ENCODE measurements around the gene TENM4. TPM values are rescaled to one million over a fixed set of nuclear protein-coding genes. Genes with fewer than 3 reads are reported as not detected.

The TENM4 gene
- total RNA-seq, 2 experiments from 2014 or later, result not detected

GRCh38 chr11:78714539-78714938 lies 726.3 kb downstream of the TENM4 start:
- no peaks in the 10 kb centered on the region for H3K4me1 Mint-ChIP-seq (ENCODE audit: low read depth)
- intact Hi-C loops (cut with micrococcal nuclease), result no loop called here
- TF ChIP-seq CTCF (IDR thresholded peaks at IDR 0.05), result no peak

DNA sequence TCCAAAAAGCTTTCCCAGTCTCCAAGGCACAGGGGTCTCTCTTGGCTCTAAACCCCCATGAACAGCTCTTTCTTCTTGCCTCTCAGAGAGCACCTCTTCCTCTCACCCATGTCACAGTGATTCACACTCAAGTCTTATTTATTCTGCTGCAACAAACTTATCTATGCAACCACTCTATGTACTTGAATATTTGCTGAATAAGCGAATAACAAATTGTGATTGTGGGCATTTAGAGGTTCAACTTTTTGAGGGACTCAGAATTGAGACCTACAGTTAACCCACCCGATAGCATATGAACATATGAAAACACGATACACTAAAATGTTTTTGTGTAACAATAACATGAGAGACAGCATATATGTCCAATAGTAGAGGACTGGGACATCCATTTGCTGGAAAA lies 729.1 kb downstream of the TENM4 start:
- CTCF ChIA-PET, result no interaction called here
- DNase-seq (no peak), ATAC-seq (no peak)
- Mint-ChIP-seq H3K27ac (no peak overlapping the region), H3K4me1 (ENCODE audit: low read depth) (no peaks in the 10 kb centered on the region), H3K4me3 (no peak overlapping the region), H3K36me3 (ENCODE audit: low read depth) (no peaks in the 10 kb centered on the region), H3K9me3 (no peaks in the 10 kb centered on the region), H3K27me3 (peaks cover 3% of the 10 kb centered on the region)
- intact Hi-C loops (cut with micrococcal nuclease), result no loop called here
- POLR2A ChIA-PET, result interaction anchor here (1.3 kb wide), 1 partner anchor 17 kb away, joined by 3 read pairs; no protein-coding TSS in a partner anchor
- TF ChIP-seq CTCF (IDR thresholded peaks at IDR 0.05), result no peak

More at GRCh38 chr11:78714539-78714938, 726.3 kb downstream of the TENM4 start:
- no peak overlapping the region for H3K4me3 Mint-ChIP-seq
- no peak overlapping the region for H3K27ac Mint-ChIP-seq
- no peaks in the 10 kb centered on the region for H3K36me3 Mint-ChIP-seq (ENCODE audit: low read depth)
- H3K9me3 Mint-ChIP-seq, result no peaks in the 10 kb centered on the region
- DNase-seq, result no peak
- POLR2A ChIA-PET, result no interaction called here
- ATAC-seq, result no peak
- H3K27me3 Mint-ChIP-seq, result peaks cover 5% of the 10 kb centered on the region
- CTCF ChIA-PET, result interaction anchor here (1.1 to 7.0 kb wide), 8 partner anchors 9 to 356 kb away, joined by 3 to 160 read pairs (median 8); no protein-coding TSS in a partner anchor

DNA sequence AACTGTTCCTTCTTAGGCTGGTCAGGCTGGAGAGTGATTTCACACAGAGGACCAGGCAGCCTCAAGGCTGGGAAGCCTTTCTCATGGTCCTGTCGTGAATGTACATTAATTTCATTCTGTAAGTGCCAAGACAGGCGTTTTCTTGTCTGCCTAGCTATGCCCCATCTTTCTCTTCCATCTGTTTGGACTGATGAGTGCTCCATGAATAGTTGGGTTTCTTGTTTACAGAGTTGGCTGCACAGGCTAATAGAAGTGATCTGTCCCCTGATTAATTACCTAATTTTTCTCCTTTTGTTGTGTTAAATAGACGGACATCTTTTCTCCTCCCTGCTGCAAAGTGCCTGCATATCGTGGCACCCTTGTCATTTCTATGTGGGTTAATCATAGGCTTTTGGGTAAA lies 730.4 kb downstream of the TENM4 start:
- DNase-seq (no peak), ATAC-seq (no peak)
- Mint-ChIP-seq H3K4me3 (no peak overlapping the region), H3K9me3 (no peaks in the 10 kb centered on the region), H3K4me1 (ENCODE audit: low read depth) (no peaks in the 10 kb centered on the region), H3K36me3 (ENCODE audit: low read depth) (no peaks in the 10 kb centered on the region), H3K27me3 (peaks cover 3% of the 10 kb centered on the region), H3K27ac (no peak overlapping the region)
- TF ChIP-seq CTCF (IDR thresholded peaks at IDR 0.05), result no peak
- POLR2A ChIA-PET, result interaction anchor here (1.3 kb wide), 1 partner anchor 16 kb away, joined by 3 read pairs; no protein-coding TSS in a partner anchor
- intact Hi-C loops (cut with micrococcal nuclease), result no loop called here
- CTCF ChIA-PET, result no interaction called here

DNA sequence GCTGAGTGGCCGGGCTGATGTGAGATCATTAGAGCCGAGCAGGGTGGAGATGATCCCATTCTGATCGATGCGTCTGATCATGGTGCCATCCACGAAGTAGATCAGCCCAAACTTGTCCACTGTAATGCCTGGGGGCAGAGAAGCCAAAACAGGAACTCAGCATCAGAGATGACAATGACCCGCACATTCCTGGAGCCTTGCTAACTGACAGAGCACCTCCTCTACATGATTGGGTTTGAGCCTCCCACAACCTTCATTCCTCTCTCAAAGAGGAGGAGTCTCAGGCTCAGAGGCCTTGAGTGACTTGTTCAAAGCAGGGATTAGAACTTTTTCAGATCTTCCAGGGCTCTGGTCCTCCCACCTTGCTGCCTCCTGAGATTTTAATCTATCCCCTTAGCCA lies 732.4 kb downstream of the TENM4 start:
- Mint-ChIP-seq H3K27me3 (peaks cover 1% of the 10 kb centered on the region), H3K36me3 (ENCODE audit: low read depth) (no peaks in the 10 kb centered on the region), H3K4me1 (ENCODE audit: low read depth) (no peaks in the 10 kb centered on the region), H3K9me3 (no peaks in the 10 kb centered on the region), H3K4me3 (no peak overlapping the region), H3K27ac (no peak overlapping the region)
- POLR2A ChIA-PET, result no interaction called here
- CTCF ChIA-PET, result no interaction called here
- ATAC-seq (no peak), DNase-seq (no peak)
- intact Hi-C loops (cut with micrococcal nuclease), result no loop called here
- TF ChIP-seq CTCF (IDR thresholded peaks at IDR 0.05), result no peak

- Mint-ChIP-seq H3K36me3 (ENCODE audit: low read depth) (no peaks in the 10 kb centered on the region), H3K27me3 (peaks cover 5% of the 10 kb centered on the region), H3K4me3 (no peak overlapping the region), H3K27ac (no peak overlapping the region), H3K9me3 (no peaks in the 10 kb centered on the region), H3K4me1 (ENCODE audit: low read depth) (no peaks in the 10 kb centered on the region)
- POLR2A ChIA-PET, result interaction anchor here (0.6 kb wide), 1 partner anchor 1102 kb away, joined by 3 read pairs; no protein-coding TSS in a partner anchor
- DNase-seq (no peak), ATAC-seq (no peak)
- no peak for TF ChIP-seq CTCF (IDR thresholded peaks at IDR 0.05)
- intact Hi-C loops (cut with micrococcal nuclease), result no loop called here
- CTCF ChIA-PET, result interaction anchor here (0.7 to 1.3 kb wide), 3 partner anchors 9 to 61 kb away, joined by 3 to 7 read pairs (median 3); no protein-coding TSS in a partner anchor
These were observed 734.3 kb downstream of the TENM4 start for GRCh38 chr11:78706551-78706950.

All from activated CD8-positive, alpha-beta T cell treated with anti-CD3 and anti-CD28 coated beads for 36 hours (primary cell).